ENCODE measurements around the gene ABCA1. TPM values are rescaled to one million over a fixed set of nuclear protein-coding genes. Genes with fewer than 3 reads are reported as not detected.

Gene ABCA1
- total RNA-seq, 1 experiment from 2014 or later, result 2.3 TPM

GRCh38 chr9:104750185-104750767 lies 177.7 kb downstream of the ABCA1 start:
- Histone ChIP-seq H3K9me3 (ENCODE audit: low read length) (no peaks in the 10 kb centered on the region), H3K4me1 (ENCODE audit: insufficient read depth, low read length) (peaks cover 13% of the 10 kb centered on the region), H4K20me1 (ENCODE audit: low read length) (no peaks in the 10 kb centered on the region), H3K4me2 (ENCODE audit: low read length) (no peak overlapping the region), H3K27me3 (ENCODE audit: low read length) (no peaks in the 10 kb centered on the region), H3K9ac (ENCODE audit: low read length) (no peak overlapping the region), H2AFZ (ENCODE audit: low read length) (no peak overlapping the region), H3K9me2 (replicated peaks; ENCODE audit: low read length) (no peaks in the 10 kb centered on the region), H3K27ac (ENCODE audit: low read length) (no peak overlapping the region), H3K36me3 (ENCODE audit: low read depth, low read length) (no peaks in the 10 kb centered on the region), H3K79me2 (ENCODE audit: low read length) (peaks cover 15% of the 10 kb centered on the region), H3K4me3 (ENCODE audit: low read length) (no peak overlapping the region), H3F3A (ENCODE audit: low read length, unreplicated experiment) (no peaks in the 10 kb centered on the region)
- ChIA-PET CTCF (no interaction called here), POLR2A (ENCODE audit: unreplicated experiment) (no interaction called here)
- BruUV-seq (replicated peaks), result no TSS peak
- TF ChIP-seq EZH2phosphoT487 (IDR thresholded peaks at IDR 0.05; ENCODE audit: borderline replicate concordance, low read length) (no peak), CTCF (conservative IDR thresholded peaks at IDR 0.05; ENCODE audit: low read depth, low read length) (no peak), EZH2 (IDR thresholded peaks at IDR 0.05; ENCODE audit: low read length, unreplicated experiment) (no peak)
- no peak for ATAC-seq
- DNase-seq, result no peak
- intact Hi-C loops (cut with micrococcal nuclease), result no loop called here

GRCh38 chr9:104748359-104749031 lies 179.5 kb downstream of the ABCA1 start:
- no peak for TF ChIP-seq CTCF (conservative IDR thresholded peaks at IDR 0.05; ENCODE audit: low read depth, low read length)
- no peak for TF ChIP-seq EZH2 (IDR thresholded peaks at IDR 0.05; ENCODE audit: low read length, unreplicated experiment)
- TF ChIP-seq EZH2phosphoT487 (IDR thresholded peaks at IDR 0.05; ENCODE audit: borderline replicate concordance, low read length), result no peak
- peak overlapping the region; percentile 90 for H3K9ac ChIP-seq (ENCODE audit: low read length)
- no peaks in the 10 kb centered on the region for H4K20me1 ChIP-seq (ENCODE audit: low read length)
- DNase-seq, result peak; percentile 19
- H3K27me3 ChIP-seq (ENCODE audit: low read length), result no peaks in the 10 kb centered on the region
- peaks cover 13% of the 10 kb centered on the region for H3K4me1 ChIP-seq (ENCODE audit: insufficient read depth, low read length)
- no peaks in the 10 kb centered on the region for H3K9me3 ChIP-seq (ENCODE audit: low read length)
- H3K79me2 ChIP-seq (ENCODE audit: low read length), result peaks cover 15% of the 10 kb centered on the region
- peak overlapping the region; percentile 76 for H3K27ac ChIP-seq (ENCODE audit: low read length)
- H3K4me3 ChIP-seq (ENCODE audit: low read length), result peak overlapping the region; percentile 88
- H3K9me2 ChIP-seq (replicated peaks; ENCODE audit: low read length), result no peaks in the 10 kb centered on the region
- no peak for ATAC-seq
- ChIA-PET POLR2A (ENCODE audit: unreplicated experiment) (no interaction called here), CTCF (interaction anchor here (0.6 kb wide), 1 partner anchor 11 kb away, joined by 14 read pairs; no protein-coding TSS in a partner anchor)
- intact Hi-C loops (cut with micrococcal nuclease), result no loop called here
- peak overlapping the region; percentile 98 for H2AFZ ChIP-seq (ENCODE audit: low read length)
- H3K4me2 ChIP-seq (ENCODE audit: low read length), result peak overlapping the region; percentile 85
- BruUV-seq (replicated peaks), result TSS peak; percentile 36
- H3K36me3 ChIP-seq (ENCODE audit: low read depth, low read length), result no peaks in the 10 kb centered on the region
- H3F3A ChIP-seq (ENCODE audit: low read length, unreplicated experiment), result no peaks in the 10 kb centered on the region

All from PC-3 (cell line).